Progenitor cell of endocrine pancreas (in vitro differentiated cells): ENCODE measurements around the gene RAC2. TPM values are rescaled to one million over a fixed set of nuclear protein-coding genes. Genes with fewer than 3 reads are reported as not detected.

Experiments
- DNase-seq: peaks from one replicate; pipeline ENCODE4 v3.0.0; 2021; ENCODE audit warnings: low spot score; ENCODE audit not compliant: unreplicated experiment
- H3K27ac Mint-ChIP-seq: 2 replicates; pipeline ENCODE4 v1.8.0; 2021; ENCODE audit warnings: mild to moderate bottlenecking, moderate library complexity, mixed read lengths
- H3K27me3 Mint-ChIP-seq: 2 replicates; pipeline ENCODE4 v1.8.0; 2021; ENCODE audit warnings: mixed read lengths
- H3K36me3 Mint-ChIP-seq: 2 replicates; pipeline ENCODE4 v1.8.0; 2022; ENCODE audit warnings: mixed read lengths; ENCODE audit not compliant: insufficient read depth
- H3K4me1 Mint-ChIP-seq: 2 replicates; pipeline ENCODE4 v1.8.0; 2021; ENCODE audit warnings: low read depth, mixed read lengths
- H3K4me3 Mint-ChIP-seq: 2 replicates; pipeline ENCODE4 v1.8.0; 2021; ENCODE audit warnings: low read depth, mild to moderate bottlenecking, moderate library complexity, mixed read lengths
- H3K9me3 Mint-ChIP-seq: 2 replicates; pipeline ENCODE4 v1.8.0; 2021; ENCODE audit warnings: low read depth, mixed read lengths
- CTCF ChIP-seq: fragments of 200-600 bp; sonication (generic); IDR thresholded peaks from one replicate; pipeline ENCODE4 v1.5.0; 2021; ENCODE audit warnings: antibody characterized with exemption, mild to moderate bottlenecking; ENCODE audit not compliant: unreplicated experiment
- total RNA-seq: library from RNA; stranded (reverse); gene quantifications from 2 replicates; pipeline ENCODE4 v1.2.1, GENCODE V29; 2021

Gene RAC2
- total RNA-seq, 1 donor from 2014 or later, result 1.7 TPM

- H3K9me3 Mint-ChIP-seq, result no peaks in the 10 kb centered on the region
- no peaks in the 10 kb centered on the region for H3K4me1 Mint-ChIP-seq
- H3K4me3 Mint-ChIP-seq, result no peak overlapping the region
- H3K27ac Mint-ChIP-seq, result no peak overlapping the region
- TF ChIP-seq CTCF, result no peak
- DNase-seq, result no peak
- H3K27me3 Mint-ChIP-seq, result peaks cover 17% of the 10 kb centered on the region
- no peaks in the 10 kb centered on the region for H3K36me3 Mint-ChIP-seq
Observed at GRCh38 chr22:37180531-37181231, 63.4 kb downstream of the RAC2 start.

DNA sequence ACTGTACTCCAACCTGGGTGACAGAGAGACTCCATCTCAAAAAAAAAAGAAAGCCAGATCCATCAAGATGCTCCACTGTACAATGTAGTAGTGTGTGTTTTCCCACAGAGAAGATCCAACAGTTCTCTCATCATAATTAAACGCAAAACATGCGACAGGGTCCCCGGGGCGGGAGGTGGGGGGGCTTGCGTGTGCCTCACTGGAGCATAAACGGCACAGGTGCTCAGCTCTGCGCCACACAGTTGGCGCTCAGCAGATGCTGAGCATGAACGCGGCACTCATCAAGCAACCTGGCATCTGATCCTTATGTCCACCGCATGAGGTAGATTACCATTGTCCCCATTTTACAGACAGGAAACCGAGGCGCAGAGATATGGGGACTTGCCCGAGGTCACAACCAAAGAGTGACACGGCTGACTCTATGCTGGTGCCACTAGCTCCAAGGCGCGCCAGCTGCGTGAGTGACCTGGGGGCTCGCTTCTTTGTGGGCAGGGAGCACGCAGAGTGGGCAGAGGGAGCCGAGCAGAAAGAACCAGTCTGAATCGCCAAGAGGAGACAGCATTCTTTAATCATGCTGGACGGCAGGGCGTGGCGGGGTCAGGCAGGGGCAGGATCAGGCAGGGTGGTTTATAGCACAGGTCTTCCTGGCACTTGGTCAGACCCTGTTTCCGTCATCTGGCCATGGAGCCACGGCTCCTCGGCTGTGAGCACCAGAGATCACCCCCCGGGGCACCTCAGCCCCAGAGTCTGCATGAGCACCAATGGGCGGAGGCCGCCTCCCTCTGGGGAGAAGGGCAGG is 64.2 kb downstream of the RAC2 start:
- Mint-ChIP-seq H3K4me3 (no peak overlapping the region), H3K27me3 (peaks cover 21% of the 10 kb centered on the region), H3K27ac (no peak overlapping the region), H3K36me3 (no peaks in the 10 kb centered on the region), H3K9me3 (no peaks in the 10 kb centered on the region), H3K4me1 (no peaks in the 10 kb centered on the region)
- no peak for TF ChIP-seq CTCF
- DNase-seq, result no peak

DNA sequence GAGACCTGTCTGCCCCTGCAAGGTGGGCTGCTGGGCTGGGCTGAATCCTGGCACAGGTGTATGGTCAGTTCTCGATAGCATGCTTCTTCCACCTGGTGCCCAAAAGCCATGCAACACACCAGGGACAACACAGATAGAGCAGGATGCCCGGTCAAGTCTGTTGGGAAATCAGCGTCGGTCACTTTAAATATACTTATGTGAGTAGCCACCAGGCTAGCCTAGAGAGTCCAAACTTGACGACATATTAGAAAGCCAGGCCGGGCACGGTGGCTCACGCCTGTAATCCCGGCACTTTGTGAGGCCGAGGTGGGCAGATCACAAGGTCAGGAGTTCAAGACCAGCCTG is 65.0 kb downstream of the RAC2 start:
- Mint-ChIP-seq H3K4me3 (no peak overlapping the region), H3K27ac (no peak overlapping the region), H3K4me1 (peaks cover 1% of the 10 kb centered on the region), H3K36me3 (no peaks in the 10 kb centered on the region), H3K27me3 (peaks cover 28% of the 10 kb centered on the region), H3K9me3 (no peaks in the 10 kb centered on the region)
- DNase-seq, result no peak
- no peak for TF ChIP-seq CTCF

- no peak for DNase-seq
- Mint-ChIP-seq H3K36me3 (no peaks in the 10 kb centered on the region), H3K9me3 (no peaks in the 10 kb centered on the region), H3K27ac (no peak overlapping the region), H3K4me1 (peaks cover 1% of the 10 kb centered on the region), H3K4me3 (no peak overlapping the region), H3K27me3 (peaks cover 28% of the 10 kb centered on the region)
- no peak for TF ChIP-seq CTCF
Observed at GRCh38 chr22:37178350-37179125, 65.5 kb downstream of the RAC2 start.

GRCh38 chr22:37177755-37178154 is 66.3 kb downstream of the RAC2 start:
- Mint-ChIP-seq H3K4me1 (peaks cover 1% of the 10 kb centered on the region), H3K27ac (no peak overlapping the region), H3K27me3 (peaks cover 28% of the 10 kb centered on the region), H3K9me3 (no peaks in the 10 kb centered on the region), H3K4me3 (no peak overlapping the region), H3K36me3 (no peaks in the 10 kb centered on the region)
- TF ChIP-seq CTCF, result no peak
- no peak for DNase-seq
